WI38 (cell line): ENCODE data around the gene CUX1.
A peak's percentile ranks its signal among the peaks of the same experiment; 100 is the strongest.

Source experiments
- H3K4me3 ChIP-seq: 2 replicates; pipeline ENCODE4 v1.5.1; 2011; ENCODE audit warnings: low read depth, mild to moderate bottlenecking, control low read depth, low read length
- TF ChIP-seq, protein P1 (sequence below): IDR thresholded peaks from 2 replicates; pipeline ENCODE4 v1.5.1; 2012; ENCODE audit warnings: low read depth, mild to moderate bottlenecking, control low read depth, low read length

CUX1 gene

DNA sequence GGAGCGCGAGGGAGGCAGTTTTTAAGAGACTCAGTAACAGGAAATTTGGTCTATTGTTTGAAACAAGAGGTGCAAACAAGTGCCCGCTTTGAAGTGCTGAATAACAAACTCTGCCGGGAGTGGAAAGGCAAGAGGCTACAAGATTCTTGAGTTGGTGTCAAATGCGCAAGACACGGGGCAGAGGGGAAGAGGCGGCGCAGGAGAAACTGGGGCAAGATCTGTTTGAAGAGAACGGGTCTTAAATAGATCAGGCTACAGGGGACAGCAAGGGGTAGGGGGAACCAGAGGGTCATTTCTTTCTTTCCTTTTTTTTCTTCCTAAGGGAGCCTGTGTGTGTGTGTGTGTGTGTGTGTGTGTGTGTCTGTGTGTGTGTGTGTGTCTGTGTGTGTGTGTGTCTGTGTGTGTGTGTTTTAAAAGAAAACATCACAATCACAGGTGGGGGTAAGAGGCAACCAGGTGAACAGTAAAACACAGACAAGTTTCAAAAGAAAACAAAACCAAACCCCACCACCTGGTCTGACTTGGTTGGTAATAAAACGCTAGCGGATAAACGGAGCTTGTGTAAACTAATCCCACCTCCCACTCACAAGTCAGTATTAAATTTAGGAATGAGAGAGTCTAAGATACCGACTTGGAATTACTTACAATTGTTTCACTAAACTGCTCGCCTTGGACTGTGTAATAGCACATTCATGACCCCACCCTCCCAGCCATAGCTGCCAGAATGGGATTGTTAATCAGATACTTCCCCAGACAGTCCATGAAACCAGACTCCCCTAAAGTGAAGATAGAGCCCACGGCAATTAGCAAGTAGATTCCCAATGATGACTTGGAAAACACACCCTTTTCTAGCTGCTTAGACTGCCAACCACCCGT, 13.1 kb upstream of the CUX1 start:
- TF ChIP-seq, protein P1, sequence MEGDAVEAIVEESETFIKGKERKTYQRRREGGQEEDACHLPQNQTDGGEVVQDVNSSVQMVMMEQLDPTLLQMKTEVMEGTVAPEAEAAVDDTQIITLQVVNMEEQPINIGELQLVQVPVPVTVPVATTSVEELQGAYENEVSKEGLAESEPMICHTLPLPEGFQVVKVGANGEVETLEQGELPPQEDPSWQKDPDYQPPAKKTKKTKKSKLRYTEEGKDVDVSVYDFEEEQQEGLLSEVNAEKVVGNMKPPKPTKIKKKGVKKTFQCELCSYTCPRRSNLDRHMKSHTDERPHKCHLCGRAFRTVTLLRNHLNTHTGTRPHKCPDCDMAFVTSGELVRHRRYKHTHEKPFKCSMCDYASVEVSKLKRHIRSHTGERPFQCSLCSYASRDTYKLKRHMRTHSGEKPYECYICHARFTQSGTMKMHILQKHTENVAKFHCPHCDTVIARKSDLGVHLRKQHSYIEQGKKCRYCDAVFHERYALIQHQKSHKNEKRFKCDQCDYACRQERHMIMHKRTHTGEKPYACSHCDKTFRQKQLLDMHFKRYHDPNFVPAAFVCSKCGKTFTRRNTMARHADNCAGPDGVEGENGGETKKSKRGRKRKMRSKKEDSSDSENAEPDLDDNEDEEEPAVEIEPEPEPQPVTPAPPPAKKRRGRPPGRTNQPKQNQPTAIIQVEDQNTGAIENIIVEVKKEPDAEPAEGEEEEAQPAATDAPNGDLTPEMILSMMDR: no peak
- H3K4me3 ChIP-seq: no peak overlapping the region

DNA sequence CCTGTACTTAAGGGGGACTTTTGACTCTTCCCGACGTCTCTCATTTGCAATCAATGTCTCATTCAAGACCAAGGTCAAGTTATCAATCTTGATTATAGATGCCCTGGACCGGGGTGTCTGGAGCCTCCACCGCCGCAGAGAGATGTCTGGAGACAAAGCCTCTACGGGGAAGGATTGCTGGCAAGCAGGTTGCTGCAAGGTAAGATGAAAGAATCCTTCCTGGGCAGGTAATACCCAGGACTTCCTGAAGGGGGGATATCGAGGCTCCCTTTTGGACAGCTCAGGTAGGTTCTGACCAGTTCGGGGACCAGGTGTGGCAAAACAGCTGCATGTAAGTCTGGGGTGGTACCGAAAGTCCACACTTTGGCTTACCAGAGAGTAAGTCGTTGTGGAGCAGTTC, 12.5 kb upstream of the CUX1 start:
- no peak overlapping the region for H3K4me3 ChIP-seq

DNA sequence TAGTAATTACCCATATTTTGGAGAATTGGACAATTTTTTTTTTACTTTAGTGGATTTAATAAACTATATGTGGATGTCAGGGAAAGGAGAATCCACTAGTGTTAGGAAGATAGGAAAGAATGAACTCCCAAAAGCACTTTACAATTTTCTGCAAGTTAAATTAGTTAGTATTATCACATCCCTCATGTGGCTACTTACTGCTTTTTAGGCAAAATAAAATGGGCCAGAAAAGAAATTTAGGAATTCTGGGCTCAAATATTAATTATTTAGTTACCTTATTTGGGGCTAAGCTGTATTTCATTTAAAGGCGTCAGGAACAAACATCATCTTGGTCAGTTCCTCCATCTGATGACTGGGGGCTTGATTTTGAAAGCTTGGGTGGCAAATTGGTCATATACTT, 4.8 kb upstream of the CUX1 start:
- H3K4me3 ChIP-seq: no peak overlapping the region
- TF ChIP-seq, protein P1: no peak

More for the DNA sequence above, 12.5 kb upstream of the CUX1 start:
- TF ChIP-seq, protein P1: no peak

DNA sequence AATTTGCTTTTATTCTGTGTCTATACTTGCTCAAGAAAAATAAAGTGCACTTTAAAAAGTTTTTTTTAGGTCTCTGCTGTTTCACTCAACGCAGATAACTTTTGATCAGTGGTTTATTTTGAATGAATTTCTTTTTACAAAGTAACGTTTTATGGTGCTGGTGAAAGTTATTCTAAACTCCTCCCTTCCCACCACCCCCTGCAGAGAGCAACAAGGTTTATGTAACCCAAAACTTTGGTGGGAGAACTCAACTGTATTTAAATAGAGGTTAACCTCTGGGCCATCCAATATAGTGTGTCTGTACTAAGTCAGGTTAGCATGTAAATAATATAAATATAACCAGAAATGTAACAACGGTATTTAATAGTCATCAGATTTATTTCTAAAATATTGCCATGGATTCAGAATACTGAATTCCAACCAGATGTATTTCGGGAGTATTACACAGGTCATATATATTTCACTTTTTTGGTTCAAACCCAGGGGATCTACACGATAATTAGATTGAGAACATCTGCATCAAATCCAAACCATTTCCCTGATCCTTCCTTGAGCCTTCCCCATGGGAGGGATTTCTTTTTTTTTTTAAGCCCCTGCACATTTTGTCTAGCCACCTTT, 3.9 kb upstream of the CUX1 start:
- TF ChIP-seq, protein P1: no peak
- peak overlapping the region; percentile 75 for H3K4me3 ChIP-seq

DNA sequence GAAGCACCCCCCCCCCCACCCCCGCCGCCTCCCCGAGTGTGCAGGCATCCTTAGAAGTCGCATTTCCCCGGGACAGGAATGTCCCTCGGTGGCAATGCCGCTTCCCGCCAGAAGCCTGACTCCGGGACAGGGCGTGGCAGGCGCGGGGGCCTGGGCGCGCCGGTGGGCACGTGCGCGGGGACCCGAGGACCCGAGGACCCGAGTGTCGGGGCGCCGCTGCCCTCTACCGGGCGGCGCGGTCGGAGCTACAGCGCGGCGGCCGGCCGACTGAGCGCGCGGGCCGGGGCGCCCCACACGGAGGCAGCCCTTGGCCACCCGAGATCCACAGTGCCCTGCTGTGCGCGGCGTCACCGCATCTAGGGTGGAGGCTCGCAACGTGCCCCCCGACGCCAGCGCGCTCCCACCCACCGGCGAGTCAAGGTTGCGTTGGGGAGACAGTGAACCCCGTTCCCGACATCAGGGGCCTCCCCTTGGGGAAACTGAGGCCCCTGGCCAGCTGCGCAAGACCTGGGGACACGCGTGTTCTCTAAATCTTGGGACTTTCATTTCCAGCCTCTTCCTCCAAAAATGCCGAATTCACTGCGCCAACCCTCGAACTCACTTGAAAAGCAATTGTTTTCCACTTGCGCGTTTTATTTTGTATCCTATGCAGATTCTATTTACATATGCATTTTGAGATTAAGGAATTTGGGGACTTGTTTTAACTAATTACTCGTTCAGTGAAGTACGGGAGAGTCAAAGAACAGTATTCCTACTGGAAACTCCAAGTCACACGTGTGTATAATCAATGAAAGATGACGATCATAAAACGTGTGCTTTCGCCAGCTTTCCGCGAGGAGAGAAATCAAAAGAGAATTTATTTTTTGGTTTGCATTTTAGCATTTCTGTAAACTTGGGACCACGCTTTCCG, 3.1 kb upstream of the CUX1 start:
- TF ChIP-seq, protein P1: peak; percentile 18; the same call in 1 of the 2 replicates
- peak overlapping the region; percentile 75 for H3K4me3 ChIP-seq

DNA sequence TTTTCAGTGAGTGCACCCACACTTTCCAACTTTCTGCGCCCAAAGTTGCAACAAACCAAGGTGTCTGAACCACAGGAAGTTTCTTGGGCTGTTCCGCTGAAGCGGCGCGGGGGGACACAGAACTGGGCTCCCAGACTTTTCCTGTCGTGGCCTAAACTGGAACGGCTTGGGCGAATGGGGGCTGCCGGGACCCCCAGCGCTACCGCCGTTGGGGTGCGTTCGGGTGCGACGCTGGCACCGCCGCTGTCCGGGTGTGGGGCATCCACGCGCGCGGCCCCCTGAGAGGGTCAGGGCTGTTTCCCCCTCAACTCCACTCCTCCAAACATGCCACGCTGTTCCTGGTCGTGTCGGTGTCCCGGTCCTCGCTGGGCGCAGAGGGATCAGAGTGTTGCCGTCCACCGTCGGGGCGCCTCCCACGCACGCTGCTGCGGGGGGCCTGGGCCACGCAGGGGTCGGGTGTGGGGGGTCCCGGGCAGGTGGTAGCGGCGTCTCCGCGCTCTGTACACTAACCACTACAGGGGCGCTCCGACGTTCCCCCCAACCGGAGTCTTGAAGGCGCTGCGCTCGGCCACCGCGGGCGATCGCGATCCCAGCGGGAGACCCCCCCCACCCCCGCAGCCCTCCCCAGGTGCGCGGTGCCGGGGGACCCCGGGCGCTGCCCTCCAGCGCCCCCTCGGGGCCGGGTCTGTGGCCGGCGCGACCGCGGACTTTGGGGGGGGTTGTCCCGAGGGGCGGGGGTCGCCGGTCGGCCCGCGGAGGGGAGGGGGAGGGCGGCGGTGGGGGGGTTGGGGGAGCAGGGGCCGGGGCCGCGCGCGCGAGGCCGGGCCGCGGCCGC, 2.2 kb upstream of the CUX1 start:
- TF ChIP-seq, protein P1: peak; percentile 34; the same call in 1 of the 2 replicates
- peak overlapping the region; percentile 75 for H3K4me3 ChIP-seq
